B cell (primary cell): ENCODE results near the gene OR2M5.

ENCODE experiments used
- CTCF ChIP-seq: fragments of 200-600 bp; IDR thresholded peaks from one replicate; pipeline ENCODE4 v1.8.0; 2022; ENCODE audit warnings: antibody characterized with exemption, mild to moderate bottlenecking
- EZH2 ChIP-seq: IDR thresholded peaks from 2 replicates; pipeline ENCODE4 v1.6.1; 2012; ENCODE audit warnings: borderline replicate concordance, low read depth, mild to moderate bottlenecking, moderate library complexity, low read length; ENCODE audit not compliant: insufficient read depth, poor library complexity, severe bottlenecking

GRCh38 chr1:248194117-248194516 is 49.2 kb downstream of the OR2M5 start:
- no peak for TF ChIP-seq CTCF
- no peak for TF ChIP-seq EZH2
